HepG2 (cell line): ENCODE data around the gene GORASP2. TPM values are rescaled to one million over a fixed set of nuclear protein-coding genes. Genes with fewer than 3 reads are reported as not detected.

ENCODE experiments used
- ATAC-seq: fragments of 200-7000 bp; cut with Tn5 transposase; 3 replicates; pipeline ENCODE4 v1.9.1; 2020; ENCODE audit warnings: mild to moderate bottlenecking, moderate library complexity
- BruUV-seq: library from RNA; stranded (reverse); fragments of 400-500 nt; replicated peaks from 2 replicates; lab custom pipeline; 2021; lab: Mats Ljungman, UMichigan
- CTCF ChIA-PET: fragments of 300-600 bp; formaldehyde crosslinking; extraction: SDS; loops from one replicate; lab custom pipeline; 2021; ENCODE audit warnings: low total read pairs, inconsistent platforms, low intra/inter-chr PET ratio; lab: Yijun Ruan, JAX
- POLR2A ChIA-PET: fragments of 350-600 bp; sonication (Branson Sonifier 250); formaldehyde crosslinking; loops from one replicate; lab custom pipeline; 2020; ENCODE audit warnings: antibody characterized with exemption, inconsistent platforms; lab: Yijun Ruan, JAX
- DNase-seq: peaks from one replicate; pipeline ENCODE4 v3.0.0-alpha.2; 2015; ENCODE audit warnings: low spot score
- FAIRE-seq: peaks from 3 replicates; lab custom pipeline; 2011; peaks lifted over from hg19 to GRCh38; lab: Jason Lieb, UNC
- H2AFZ ChIP-seq: one replicate; pipeline ENCODE4 v1.6.1; 2011; ENCODE audit warnings: low read length, inconsistent platforms
- H3K27ac ChIP-seq: fragments of 300-600 bp; 3 replicates; pipeline ENCODE4 v1.8.0; 2011; ENCODE audit warnings: mixed run types, mild to moderate bottlenecking, mixed read lengths, low read length, inconsistent platforms; ENCODE audit not compliant: insufficient read depth; ENCODE audit errors: extremely low read length
- H3K27me3 ChIP-seq, 2 experiments: fragments of 200-600 bp in 1 of 2; 2 replicates in 1 of 2; 3 replicates in 1 of 2; pipeline versions ENCODE4 v1.6.0 to v1.8.0; 2011; ENCODE audit warnings: low read length in 2 of 2, mild to moderate bottlenecking in 2 of 2, moderate library complexity in 2 of 2, inconsistent platforms in 1 of 2; ENCODE audit not compliant: insufficient read depth in 2 of 2, control insufficient read depth in 1 of 2
- H3K36me3 ChIP-seq, 2 experiments: fragments of 200-600 bp in 1 of 2; replicated peaks in 1 of 2; 2 replicates in 1 of 2; 3 replicates in 1 of 2; pipeline versions ENCODE4 v1.5.1 to v1.8.0; 2011; ENCODE audit warnings: low read length in 2 of 2, inconsistent platforms in 1 of 2; ENCODE audit not compliant: insufficient read depth in 2 of 2, control insufficient read depth in 1 of 2
- H3K4me1 ChIP-seq: 2 replicates; pipeline ENCODE4 v1.5.1; 2012; ENCODE audit warnings: low read length, inconsistent platforms; ENCODE audit not compliant: insufficient read depth
- H3K4me2 ChIP-seq: 2 replicates; pipeline ENCODE4 v1.6.0; 2011; ENCODE audit warnings: low read depth, low read length, inconsistent platforms
- H3K4me3 ChIP-seq, 3 experiments: fragments of 200-600 bp in 1 of 3; sonication (generic), shearing (Covaris generic) in 1 of 3; replicated peaks in 1 of 3; 2 replicates each; pipeline ENCODE4 v1.5.1; 2011 to 2016; ENCODE audit warnings: low read length in 3 of 3, inconsistent platforms in 2 of 3, low read depth in 2 of 3, mild to moderate bottlenecking in 2 of 3, control low read depth in 1 of 3, mixed read lengths in 1 of 3; ENCODE audit not compliant: insufficient read depth in 1 of 3
- H3K79me2 ChIP-seq: one replicate; pipeline ENCODE4 v1.6.1; 2011; ENCODE audit warnings: low read length, inconsistent platforms; ENCODE audit not compliant: insufficient read depth
- H3K9ac ChIP-seq: 2 replicates; pipeline ENCODE4 v1.6.0; 2011; ENCODE audit warnings: mild to moderate bottlenecking, low read depth, low read length, inconsistent platforms; ENCODE audit not compliant: insufficient read depth
- H3K9me3 ChIP-seq: 2 replicates; pipeline ENCODE4 v1.5.1; 2012; ENCODE audit warnings: mild to moderate bottlenecking, low read length
- H4K20me1 ChIP-seq: 2 replicates; pipeline ENCODE4 v1.6.0; 2011; ENCODE audit warnings: inconsistent platforms, mild to moderate bottlenecking, low read length, moderate library complexity; ENCODE audit not compliant: insufficient read depth
- DPF2 ChIP-seq: sonication (generic); formaldehyde crosslinking; IDR thresholded peaks from 2 replicates; pipeline ENCODE4 v1.4.0; 2020; ENCODE audit warnings: mild to moderate bottlenecking, low read depth, missing genetic modification reagents, borderline replicate concordance
- ELF4 ChIP-seq: sonication (generic); formaldehyde crosslinking; IDR thresholded peaks from 2 replicates; pipeline ENCODE4 v1.5.0; 2020; ENCODE audit warnings: missing genetic modification reagents, mild to moderate bottlenecking, moderate library complexity, borderline replicate concordance
- HDAC6 ChIP-seq: fragments of 200-600 bp; sonication (generic); IDR thresholded peaks from 2 replicates; pipeline ENCODE4 v1.7.0; 2017; ENCODE audit warnings: mild to moderate bottlenecking, antibody characterized with exemption, low read length, low read depth
- POLR2A ChIP-seq, 2 experiments: IDR thresholded peaks; 2 replicates each; pipeline ENCODE4 v1.6.1; 2011; ENCODE audit warnings: low read depth in 2 of 2, low read length in 2 of 2, mild to moderate bottlenecking in 1 of 2, moderate library complexity in 1 of 2; ENCODE audit not compliant: insufficient read depth in 1 of 2
- RBFOX2 ChIP-seq: fragments of 200-400 bp; formaldehyde crosslinking; IDR thresholded peaks from 2 replicates; pipeline ENCODE4 v1.6.1; 2017; ENCODE audit warnings: low read depth, mild to moderate bottlenecking, low read length
- ZBTB1 ChIP-seq: sonication (generic); formaldehyde crosslinking; IDR thresholded peaks from 2 replicates; pipeline ENCODE4 v1.4.0; 2020; ENCODE audit warnings: missing genetic modification reagents, borderline replicate concordance
- ZNF3 ChIP-seq: IDR thresholded peaks from 2 replicates; pipeline ENCODE4 v1.7.0; 2017; ENCODE audit warnings: inconsistent platforms
- ZNF713 ChIP-seq: sonication (generic); formaldehyde crosslinking; IDR thresholded peaks from 2 replicates; pipeline ENCODE4 v1.4.0; 2020; ENCODE audit warnings: mild to moderate bottlenecking, missing genetic modification reagents
- WGBS: methylation state at CpG from one replicate; pipeline ENCODE4 v1.1.6; 2017; ENCODE audit warnings: low lambda C conversion rate; 5-methylcytosine and 5-hydroxymethylcytosine counted together
- in situ Hi-C: cut with HindIII; loops from 2 replicates; pipeline ENCODE4 v1.10.0; 2017; ENCODE audit warnings: low pct_unique_long_range_greater_than_20kb; ENCODE audit not compliant: extremely low pct_ligation_motif_present
- intact Hi-C: fragments of 100-400 bp; cut with micrococcal nuclease; formaldehyde crosslinking; loops from one replicate; pipeline ENCODE4 v1.10.0; 2022; ENCODE audit not compliant: unreplicated experiment
- polyA plus RNA-seq, 8 experiments: library from polyadenylated mRNA; depleted of rRNA in 3 of 8; stranded (reverse) in 7 of 8; unstranded in 1 of 8; fragments of >200 nt; fragmentation: Illumina TruSeq in 4 of 8; extraction: Trizol in 4 of 8; gene quantifications; 2 replicates each; pipeline versions ENCODE4 v1.2.1 to v1.2.3, GENCODE V29; 2011 to 2016; ENCODE audit warnings: low read depth in 4 of 8, missing spikeins in 1 of 8, mixed read lengths in 1 of 8; ENCODE audit not compliant: insufficient read depth in 1 of 8
- total RNA-seq, 5 experiments: library from RNA; depleted of rRNA; stranded (reverse); fragments of >200 nt; fragmentation: Illumina TruSeq; extraction: Trizol; gene quantifications; 2 replicates each; pipeline ENCODE4 v1.2.3, GENCODE V29; 2016; ENCODE audit warnings: low read depth in 1 of 5
- TF ChIP-seq, protein P1 (sequence below): sonication (generic); formaldehyde crosslinking; IDR thresholded peaks from 2 replicates; pipeline ENCODE4 v1.5.0; 2020; ENCODE audit warnings: missing genetic modification reagents

GORASP2 gene
- total and polyA plus RNA-seq, 2 of the 13 experiments (the other 11 are each of a cell fraction or from before 2014, with no cell fraction given) = 103 to 239 TPM

DNA sequence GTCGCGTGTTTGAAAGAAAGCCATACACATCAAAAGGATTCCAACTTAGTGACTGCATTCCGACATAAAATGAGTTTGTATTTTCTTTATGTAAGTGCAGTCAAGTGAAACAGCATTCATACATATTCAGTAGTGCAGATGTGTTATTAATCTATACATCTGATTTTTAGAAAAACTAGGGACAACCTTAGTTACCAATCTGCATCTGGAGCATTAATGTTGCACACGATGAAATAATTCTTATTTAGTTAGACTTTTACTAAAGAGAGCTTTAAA lies 1.9 kb downstream of the GORASP2 start (continued):
- TF ChIP-seq, protein P1, sequence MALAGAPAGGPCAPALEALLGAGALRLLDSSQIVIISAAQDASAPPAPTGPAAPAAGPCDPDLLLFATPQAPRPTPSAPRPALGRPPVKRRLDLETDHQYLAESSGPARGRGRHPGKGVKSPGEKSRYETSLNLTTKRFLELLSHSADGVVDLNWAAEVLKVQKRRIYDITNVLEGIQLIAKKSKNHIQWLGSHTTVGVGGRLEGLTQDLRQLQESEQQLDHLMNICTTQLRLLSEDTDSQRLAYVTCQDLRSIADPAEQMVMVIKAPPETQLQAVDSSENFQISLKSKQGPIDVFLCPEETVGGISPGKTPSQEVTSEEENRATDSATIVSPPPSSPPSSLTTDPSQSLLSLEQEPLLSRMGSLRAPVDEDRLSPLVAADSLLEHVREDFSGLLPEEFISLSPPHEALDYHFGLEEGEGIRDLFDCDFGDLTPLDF (CRISPR knock-in tag) = no peak
- peak; percentile 35; the same call in 1 of the 2 replicates for TF ChIP-seq HDAC6
- TF ChIP-seq ELF4 (CRISPR knock-in tag) = 0 out of 2 replicates have a peak, but pooled peaks have one; percentile 53
- 0 out of 2 replicates have a peak, but pooled peaks have one; percentile 8 for TF ChIP-seq ZNF713 (CRISPR knock-in tag)
- TF ChIP-seq ZNF3 (CRISPR knock-in tag) = no peak
- TF ChIP-seq ZBTB1 (CRISPR knock-in tag) = no peak

DNA sequence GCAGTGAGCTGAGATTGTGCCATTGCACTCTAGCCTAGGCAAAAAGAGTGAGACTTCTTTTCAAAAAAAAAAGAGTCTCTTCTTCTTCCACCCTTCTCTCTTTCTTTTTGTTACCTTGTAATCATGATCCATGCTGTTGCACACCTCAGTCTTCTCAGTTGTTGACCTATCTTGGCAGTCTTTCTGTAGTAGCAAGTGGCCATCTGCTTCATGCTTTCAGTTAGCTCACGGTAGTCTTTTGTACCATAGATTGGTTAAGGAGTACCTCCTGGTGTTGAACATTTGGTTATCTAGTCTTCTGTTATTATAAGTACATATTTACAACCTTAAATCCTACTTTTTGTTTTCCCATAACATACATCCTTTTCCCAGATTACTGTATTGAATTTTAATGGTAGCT lies 3.1 kb downstream of the GORASP2 start:
- Histone ChIP-seq H3K4me3 (peak overlapping the region in 1 of 3 experiments; percentile 38; a peak in 1 of 6 replicates), H3K9ac (no peak overlapping the region; the same call in 1 of the 2 replicates), H3K4me1 (peaks cover 63% of the 10 kb centered on the region), H2AFZ (no peak overlapping the region), H3K4me2 (peak overlapping the region; percentile 91), H3K79me2 (peaks cover 91% of the 10 kb centered on the region), H3K36me3 (peaks cover 5 to 21% of the 10 kb centered on the region in 2 experiments), H3K27me3 (no peaks in the 10 kb centered on the region; a peak in 1 of 5 replicates), H3K27ac (no peak overlapping the region), H3K9me3 (no peaks in the 10 kb centered on the region), H4K20me1 (peaks cover 72% of the 10 kb centered on the region)
- POLR2A ChIA-PET = no interaction called here
- TF ChIP-seq RBFOX2 (peak; percentile 16; the same call in 1 of the 2 replicates), POLR2A (IDR thresholded peaks at IDR 0.05; ENCODE audit: insufficient read depth in 1 of 2, low read depth in 2 of 2, low read length in 2 of 2) (peak in 1 of 2 experiments; percentile 26; a peak in 1 of 4 replicates), DPF2 (no peak)
- DNase-seq (no peak), FAIRE-seq (no peak), ATAC-seq (no peak)
- intact Hi-C loops (loop anchor here (5.0 kb wide), 1 partner anchor 35 kb away; no protein-coding TSS in a partner anchor), in situ Hi-C loops (no loop called here)
- CTCF ChIA-PET = no interaction called here
- 58% methylated on average over 1 of the region's 1 CpG for WGBS
- no TSS peak for BruUV-seq
